ENCODE results near the gene KLHDC4. TPM values are rescaled to one million over a fixed set of nuclear protein-coding genes. Genes with fewer than 3 reads are reported as not detected.

The KLHDC4 gene
- total and polyA plus RNA-seq, 9 of the 15 experiments (the other 6 are each of a cell fraction or from before 2014, with no cell fraction given), result 1.3 to 68.1 (median 32.8) TPM

GRCh38 chr16:87697256-87697655 is 68.5 kb downstream of the KLHDC4 start:
- ATAC-seq, result no peak
- no peaks in the 10 kb centered on the region for H3K27me3 ChIP-seq (ENCODE audit: control insufficient read depth in 2 of 2, insufficient read depth in 2 of 2, low read length in 2 of 2)
- ChIA-PET CTCF (ENCODE audit: low intra/inter-chr PET ratio) (no interaction called here), POLR2A (interaction anchor here (1.0 kb wide), 1 partner anchor 14 kb away, joined by 3 read pairs; no protein-coding TSS in a partner anchor)
- H3K79me2 ChIP-seq (ENCODE audit: control insufficient read depth, insufficient read depth, low read length), result no peaks in the 10 kb centered on the region
- no TSS peak for BruUV-seq (replicated peaks)
- no peak overlapping the region for H3K27ac ChIP-seq (ENCODE audit: extremely low read depth, low read depth, low read length)
- no peak for DNase-seq (ENCODE audit: extremely low read depth in 1 of 4, low spot score in 3 of 4)
- no peak overlapping the region for H3K9ac ChIP-seq (ENCODE audit: insufficient read depth in 1 of 2, low read depth in 2 of 2, low read length in 2 of 2)
- FAIRE-seq, result no peak
- H3K9me1 ChIP-seq (ENCODE audit: control insufficient read depth, insufficient read depth, low read length), result no peaks in the 10 kb centered on the region
- H3K9me3 ChIP-seq (replicated peaks; ENCODE audit: control insufficient read depth, insufficient read depth, low read depth, low read length), result no peaks in the 10 kb centered on the region
- 0 out of 2 replicates have a peak, but pooled peaks cover 4% of the 10 kb centered on the region for H4K20me1 ChIP-seq (replicated peaks; ENCODE audit: control insufficient read depth, insufficient read depth, low read length)
- H2AFZ ChIP-seq (ENCODE audit: low read depth, low read length), result no peak overlapping the region
- in situ Hi-C loops (cut with MboI) (no loop called here), intact Hi-C loops (cut with micrococcal nuclease) (no loop called here)
- peaks cover 54% of the 10 kb centered on the region; the same call in 1 of the 3 replicates for H3K36me3 ChIP-seq (ENCODE audit: control insufficient read depth, insufficient read depth, low read length)
- WGBS (ENCODE audit: insufficient coverage, low coverage, missing lambda C conversion rate), result 94% methylated on average over 13 of the region's 21 CpGs
- no peak overlapping the region for H3K4me3 ChIP-seq
- TF ChIP-seq TAF7 (tag; IDR thresholded peaks at IDR 0.05), result no peak
- no peak for TF ChIP-seq THAP7 (CRISPR knock-in tag; IDR thresholded peaks at IDR 0.05)
- TF ChIP-seq, protein P1, sequence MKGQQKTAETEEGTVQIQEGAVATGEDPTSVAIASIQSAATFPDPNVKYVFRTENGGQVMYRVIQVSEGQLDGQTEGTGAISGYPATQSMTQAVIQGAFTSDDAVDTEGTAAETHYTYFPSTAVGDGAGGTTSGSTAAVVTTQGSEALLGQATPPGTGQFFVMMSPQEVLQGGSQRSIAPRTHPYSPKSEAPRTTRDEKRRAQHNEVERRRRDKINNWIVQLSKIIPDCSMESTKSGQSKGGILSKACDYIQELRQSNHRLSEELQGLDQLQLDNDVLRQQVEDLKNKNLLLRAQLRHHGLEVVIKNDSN (CRISPR knock-in tag; IDR thresholded peaks at IDR 0.05), result no peak
- TF ChIP-seq ZNF239 (CRISPR knock-in tag; IDR thresholded peaks at IDR 0.05), result no peak
- TF ChIP-seq, protein P2, sequence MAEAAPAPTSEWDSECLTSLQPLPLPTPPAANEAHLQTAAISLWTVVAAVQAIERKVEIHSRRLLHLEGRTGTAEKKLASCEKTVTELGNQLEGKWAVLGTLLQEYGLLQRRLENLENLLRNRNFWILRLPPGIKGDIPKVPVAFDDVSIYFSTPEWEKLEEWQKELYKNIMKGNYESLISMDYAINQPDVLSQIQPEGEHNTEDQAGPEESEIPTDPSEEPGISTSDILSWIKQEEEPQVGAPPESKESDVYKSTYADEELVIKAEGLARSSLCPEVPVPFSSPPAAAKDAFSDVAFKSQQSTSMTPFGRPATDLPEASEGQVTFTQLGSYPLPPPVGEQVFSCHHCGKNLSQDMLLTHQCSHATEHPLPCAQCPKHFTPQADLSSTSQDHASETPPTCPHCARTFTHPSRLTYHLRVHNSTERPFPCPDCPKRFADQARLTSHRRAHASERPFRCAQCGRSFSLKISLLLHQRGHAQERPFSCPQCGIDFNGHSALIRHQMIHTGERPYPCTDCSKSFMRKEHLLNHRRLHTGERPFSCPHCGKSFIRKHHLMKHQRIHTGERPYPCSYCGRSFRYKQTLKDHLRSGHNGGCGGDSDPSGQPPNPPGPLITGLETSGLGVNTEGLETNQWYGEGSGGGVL (CRISPR knock-in tag; IDR thresholded peaks at IDR 0.05), result no peak
- 0 out of 2 replicates have a peak, but pooled peaks have one; percentile 32 for TF ChIP-seq POLR2G (IDR thresholded peaks at IDR 0.05; ENCODE audit: low read depth, low read length)
- no peak for TF ChIP-seq SETDB1 (IDR thresholded peaks at IDR 0.05; ENCODE audit: low read length)
- no peak overlapping the region for H3K4me2 ChIP-seq (ENCODE audit: insufficient read depth, low read length)
- H3K4me1 ChIP-seq (replicated peaks in 1 of 2; ENCODE audit: control insufficient read depth in 2 of 2, insufficient read depth in 2 of 2, low read length in 2 of 2), result peaks cover 0 to 38% of the 10 kb centered on the region in 2 experiments; a peak in 2 of 5 replicates
